Inflammatory macrophage treated with lipopolysaccharide for 1 hour (primary cell): Measurements from ENCODE around the gene UPK3A.

Source experiments
- DNase-seq, 2 donors: peaks; one replicate each; pipeline ENCODE4 v3.0.0-alpha.2; 2020 to 2022

Gene UPK3A

GRCh38 chr22:45332001-45332400 lies 47.3 kb downstream of the UPK3A start:
- no peak for DNase-seq

DNA sequence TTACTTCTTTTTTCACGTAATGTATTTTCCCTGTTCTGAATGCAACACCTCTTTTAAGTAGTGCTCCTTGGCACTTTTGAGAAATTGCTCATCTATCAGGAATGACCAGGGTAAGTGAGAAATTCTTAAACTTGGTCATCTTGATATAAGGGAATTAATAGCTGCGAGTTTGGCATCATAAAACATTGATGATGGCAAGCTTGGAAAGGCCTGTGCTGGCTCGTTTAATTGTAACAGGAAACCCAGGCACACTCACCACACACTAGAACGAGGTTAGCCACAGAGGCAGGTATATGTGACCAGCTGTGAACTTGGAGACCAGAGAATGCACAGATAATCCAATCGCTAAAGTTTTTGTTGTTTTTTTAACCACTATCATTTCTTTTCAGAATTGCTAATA lies 49.3 kb downstream of the UPK3A start:
- DNase-seq: no peak

- DNase-seq: no peak
These were observed 49.8 kb downstream of the UPK3A start for GRCh38 chr22:45334528-45334927.

DNA sequence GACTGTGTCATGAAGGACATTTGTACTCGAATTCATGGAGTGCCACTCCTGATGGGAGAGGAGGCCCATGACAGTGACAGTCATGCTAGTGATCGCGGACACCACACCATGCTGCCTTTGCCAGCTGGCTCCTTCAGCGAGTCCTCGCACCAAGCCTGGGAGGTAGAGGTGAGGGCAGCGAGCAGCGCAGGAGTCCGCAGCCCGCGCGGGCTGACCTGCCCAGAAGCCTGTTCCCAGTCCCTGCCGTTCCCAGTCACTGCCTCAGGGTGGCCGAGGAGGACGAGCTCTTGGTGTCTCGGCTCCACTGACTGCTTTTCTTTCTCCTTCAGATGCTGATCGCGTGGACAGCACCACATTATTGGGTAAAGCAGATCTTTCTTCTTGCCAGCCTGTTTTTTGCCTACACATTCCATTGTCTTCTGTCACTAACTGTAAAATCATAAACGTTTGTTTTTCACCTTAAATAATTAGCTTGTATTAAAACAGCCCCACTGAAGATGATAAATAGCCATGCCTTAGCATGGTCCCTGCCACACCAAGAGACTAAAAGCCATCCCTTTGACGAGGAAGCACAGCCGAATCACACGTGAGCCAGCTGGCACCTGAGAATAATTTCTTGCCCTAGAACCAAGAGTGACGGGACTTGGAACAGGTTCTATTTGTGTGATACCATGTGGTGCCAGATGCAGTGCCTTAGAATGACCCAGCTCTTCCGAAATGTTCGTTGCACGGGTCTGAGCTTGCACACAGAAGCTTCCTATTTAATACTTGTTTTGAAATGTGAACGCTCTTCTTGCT lies 50.5 kb downstream of the UPK3A start:
- no peak for DNase-seq

- no peak for DNase-seq
These were observed 51.2 kb downstream of the UPK3A start for GRCh38 chr22:45335854-45336522.

DNA sequence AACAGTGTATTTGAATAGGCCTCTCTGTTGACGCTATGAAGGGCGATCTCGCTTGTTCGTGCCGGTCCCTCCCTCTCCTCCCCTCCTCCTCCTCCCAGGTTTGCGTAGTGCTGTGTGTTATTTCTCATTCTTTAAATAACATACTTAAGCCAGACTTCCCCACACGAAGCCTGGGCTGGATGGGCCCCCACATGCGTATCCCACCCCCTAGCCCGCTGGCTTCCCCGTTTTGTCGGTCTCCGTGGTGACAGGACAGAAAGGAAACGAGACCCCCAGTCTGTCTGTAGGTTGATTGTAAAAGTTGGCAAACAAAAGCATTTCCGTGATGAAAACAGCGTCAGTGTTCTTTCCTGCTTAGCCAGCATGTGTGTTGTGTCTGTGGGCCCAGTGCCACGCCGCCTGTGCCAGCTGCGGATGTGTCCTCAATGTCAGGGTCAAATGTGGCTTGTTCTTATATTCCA lies 52.3 kb downstream of the UPK3A start:
- no peak for DNase-seq

DNA sequence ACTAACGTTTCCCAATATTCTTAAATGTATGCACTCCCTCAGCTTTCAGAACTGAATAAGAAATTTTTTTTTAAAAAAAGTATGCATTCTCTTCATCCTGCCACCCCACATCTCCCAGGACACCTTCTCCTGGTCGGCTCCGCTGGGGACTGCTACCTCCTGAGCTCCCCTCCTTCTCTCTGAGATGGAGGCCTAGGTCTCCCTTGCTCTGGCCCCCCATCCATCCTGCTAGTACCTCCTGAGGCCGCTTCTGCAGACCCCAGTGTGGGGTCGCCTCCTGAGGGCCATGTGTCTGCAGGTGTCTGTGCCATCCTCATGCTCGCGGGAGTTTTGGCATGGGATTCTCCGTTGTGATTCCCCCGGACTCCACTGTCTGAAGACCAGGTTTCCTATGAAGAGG lies 52.8 kb downstream of the UPK3A start:
- no peak for DNase-seq

GRCh38 chr22:45338795-45339194 lies 54.0 kb downstream of the UPK3A start:
- DNase-seq: no peak

DNA sequence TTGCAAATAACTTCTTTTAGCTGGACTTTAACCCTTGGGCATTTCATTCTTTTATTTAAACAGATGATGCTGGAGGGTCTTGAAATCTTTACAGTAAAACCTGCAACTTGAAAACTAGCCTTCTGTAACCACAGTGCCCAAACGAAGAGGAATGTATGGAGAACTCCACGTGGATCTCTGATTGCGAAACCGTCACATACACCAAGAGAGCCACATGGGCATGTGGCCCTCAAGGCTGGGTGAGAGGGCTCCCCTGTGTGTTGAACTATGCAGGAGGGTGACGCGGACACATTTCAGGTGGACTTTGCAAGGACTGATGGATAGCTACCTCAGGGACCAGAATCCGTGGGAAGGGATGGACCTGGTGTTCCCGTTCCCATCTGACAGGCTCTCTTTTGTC lies 55.6 kb downstream of the UPK3A start:
- DNase-seq: no peak

GRCh38 chr22:45341498-45341897 lies 56.7 kb downstream of the UPK3A start:
- no peak for DNase-seq

- no peak for DNase-seq
These were observed 58.4 kb downstream of the UPK3A start for GRCh38 chr22:45343143-45343542.

DNA sequence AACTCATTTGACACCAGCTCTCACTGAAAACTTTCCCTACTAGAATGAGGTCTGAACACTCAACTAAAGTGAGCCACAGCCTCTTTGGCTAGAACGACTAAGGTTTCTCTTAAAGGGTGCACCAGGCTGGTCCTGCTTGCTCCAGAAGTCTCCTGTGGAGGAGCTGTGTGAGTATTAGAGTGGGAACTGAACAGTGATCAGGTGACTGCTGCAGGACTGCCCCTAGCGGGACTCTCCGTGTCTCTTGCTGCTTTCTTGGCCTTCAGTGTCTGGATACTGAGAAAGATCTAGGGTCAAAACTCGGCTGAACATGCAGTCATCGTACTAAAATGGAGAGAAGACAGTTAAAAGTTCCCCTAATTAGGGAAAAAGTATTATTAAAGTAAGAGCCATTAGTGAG lies 59.6 kb downstream of the UPK3A start:
- peak; percentile 8 to 30 for DNase-seq
